Activated naive CD4-positive, alpha-beta T cell treated with anti-CD3 and anti-CD28 coated beads for 36 hours (primary cell): ENCODE measurements around the gene PHEX. TPM values are rescaled to one million over a fixed set of nuclear protein-coding genes. Genes with fewer than 3 reads are reported as not detected.
A peak's percentile ranks its signal among the peaks of the same experiment; 100 is the strongest.

Experiments
- CTCF ChIA-PET: fragments of 350-600 bp; sonication (Branson Sonifier 250); formaldehyde crosslinking; loops from one replicate; lab custom pipeline; 2021; ENCODE audit warnings: antibody characterized with exemption; lab: Charles Lee
- DNase-seq: peaks from one replicate; pipeline ENCODE4 v3.0.0-alpha.2; 2020
- H3K27ac Mint-ChIP-seq: one replicate; pipeline ENCODE4 v1.8.0; 2021; ENCODE audit warnings: mild to moderate bottlenecking, mixed read lengths
- H3K27me3 Mint-ChIP-seq: one replicate; pipeline ENCODE4 v1.8.0; 2021; ENCODE audit warnings: low read depth, mixed read lengths
- H3K36me3 Mint-ChIP-seq: one replicate; pipeline ENCODE4 v1.8.0; 2021; ENCODE audit warnings: low read depth, mixed read lengths
- H3K4me1 Mint-ChIP-seq: one replicate; pipeline ENCODE4 v1.8.0; 2021; ENCODE audit warnings: low read depth, mixed read lengths
- H3K4me3 Mint-ChIP-seq: one replicate; pipeline ENCODE4 v1.8.0; 2021; ENCODE audit warnings: mild to moderate bottlenecking, moderate library complexity, mixed read lengths
- H3K9me3 Mint-ChIP-seq: one replicate; pipeline ENCODE4 v1.8.0; 2021; ENCODE audit warnings: mixed read lengths
- intact Hi-C: fragments of 100-400 bp; cut with micrococcal nuclease; formaldehyde crosslinking; loops from one replicate; pipeline ENCODE4 v1.15.1; 2023
- total RNA-seq, 2 experiments: library from RNA; stranded (reverse); gene quantifications; one replicate each; pipeline ENCODE4 v1.2.3, GENCODE V29; 2021

Gene PHEX
- total RNA-seq, 2 experiments from 2014 or later: 0.31 to 0.64 TPM

GRCh38 chrX:22015139-22015750 lies 16.9 kb upstream of the PHEX start:
- intact Hi-C loops: no loop called here
- DNase-seq: no peak
- H3K4me1 Mint-ChIP-seq: no peaks in the 10 kb centered on the region
- no peak overlapping the region for H3K27ac Mint-ChIP-seq
- CTCF ChIA-PET: no interaction called here
- peaks cover under 1% of the 10 kb centered on the region for H3K36me3 Mint-ChIP-seq
- no peaks in the 10 kb centered on the region for H3K27me3 Mint-ChIP-seq
- H3K4me3 Mint-ChIP-seq: no peak overlapping the region
- H3K9me3 Mint-ChIP-seq: peaks cover 1% of the 10 kb centered on the region

- no peaks in the 10 kb centered on the region for H3K27me3 Mint-ChIP-seq
- H3K9me3 Mint-ChIP-seq: no peaks in the 10 kb centered on the region
- DNase-seq: no peak
- CTCF ChIA-PET: no interaction called here
- H3K4me3 Mint-ChIP-seq: no peak overlapping the region
- peaks cover 2% of the 10 kb centered on the region for H3K4me1 Mint-ChIP-seq
- no peak overlapping the region for H3K27ac Mint-ChIP-seq
- intact Hi-C loops: no loop called here
- no peaks in the 10 kb centered on the region for H3K36me3 Mint-ChIP-seq
Observed at GRCh38 chrX:22021751-22022324, 10.3 kb upstream of the PHEX start.

GRCh38 chrX:22024577-22024976 lies 7.5 kb upstream of the PHEX start:
- Mint-ChIP-seq H3K27ac (no peak overlapping the region), H3K4me3 (no peak overlapping the region), H3K36me3 (no peaks in the 10 kb centered on the region), H3K9me3 (peaks cover 2% of the 10 kb centered on the region), H3K27me3 (no peaks in the 10 kb centered on the region), H3K4me1 (peaks cover 14% of the 10 kb centered on the region)
- CTCF ChIA-PET: no interaction called here
- intact Hi-C loops: no loop called here
- no peak for DNase-seq

DNA sequence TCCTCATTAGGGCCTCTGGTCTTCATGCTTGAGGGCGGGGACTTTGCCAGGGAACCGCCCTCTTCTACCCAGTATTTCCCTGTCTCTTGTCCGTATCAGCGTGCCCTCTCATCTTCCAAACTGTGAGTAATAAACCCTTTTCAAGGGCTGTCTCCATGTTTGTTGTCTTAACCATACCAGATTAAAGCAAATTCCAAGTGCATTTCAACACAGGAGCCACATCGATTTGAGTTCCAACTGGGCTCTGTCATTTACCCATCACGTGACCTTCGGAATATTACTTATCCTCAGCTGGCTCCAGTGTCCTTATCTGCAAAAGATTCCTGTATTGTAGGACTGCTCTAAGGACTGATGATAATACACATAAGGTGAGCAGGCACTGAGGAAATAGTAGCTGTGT lies 6.4 kb upstream of the PHEX start:
- H3K27ac Mint-ChIP-seq: no peak overlapping the region
- no peak for DNase-seq
- no peak overlapping the region for H3K4me3 Mint-ChIP-seq
- H3K9me3 Mint-ChIP-seq: peaks cover 2% of the 10 kb centered on the region
- intact Hi-C loops: no loop called here
- H3K4me1 Mint-ChIP-seq: peaks cover 14% of the 10 kb centered on the region
- H3K36me3 Mint-ChIP-seq: no peaks in the 10 kb centered on the region
- H3K27me3 Mint-ChIP-seq: no peaks in the 10 kb centered on the region
- CTCF ChIA-PET: no interaction called here

DNA sequence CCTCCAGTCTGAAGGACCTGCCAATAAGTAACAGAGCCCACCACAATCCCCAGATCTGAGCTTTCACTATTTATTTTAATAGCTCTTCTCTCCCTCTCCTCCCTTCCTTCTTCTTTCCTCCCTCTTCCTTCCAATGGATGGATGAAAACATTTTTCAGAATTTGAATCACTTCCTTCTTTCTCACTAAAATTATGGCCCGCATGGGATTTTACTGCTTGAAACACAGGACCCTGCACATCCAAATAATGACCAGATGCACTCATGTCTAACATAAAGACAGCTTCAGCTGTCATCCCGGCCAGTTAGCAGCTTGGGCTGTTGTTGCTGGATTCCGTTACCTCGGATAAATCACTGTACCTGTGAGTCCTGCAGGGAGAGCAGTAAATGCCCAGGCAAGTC lies 5.4 kb upstream of the PHEX start:
- H3K9me3 Mint-ChIP-seq: peaks cover 2% of the 10 kb centered on the region
- DNase-seq: no peak
- H3K36me3 Mint-ChIP-seq: no peaks in the 10 kb centered on the region
- H3K27ac Mint-ChIP-seq: peak overlapping the region; percentile 35
- CTCF ChIA-PET: no interaction called here
- intact Hi-C loops: no loop called here
- H3K4me1 Mint-ChIP-seq: peaks cover 14% of the 10 kb centered on the region
- no peak overlapping the region for H3K4me3 Mint-ChIP-seq
- H3K27me3 Mint-ChIP-seq: no peaks in the 10 kb centered on the region

DNA sequence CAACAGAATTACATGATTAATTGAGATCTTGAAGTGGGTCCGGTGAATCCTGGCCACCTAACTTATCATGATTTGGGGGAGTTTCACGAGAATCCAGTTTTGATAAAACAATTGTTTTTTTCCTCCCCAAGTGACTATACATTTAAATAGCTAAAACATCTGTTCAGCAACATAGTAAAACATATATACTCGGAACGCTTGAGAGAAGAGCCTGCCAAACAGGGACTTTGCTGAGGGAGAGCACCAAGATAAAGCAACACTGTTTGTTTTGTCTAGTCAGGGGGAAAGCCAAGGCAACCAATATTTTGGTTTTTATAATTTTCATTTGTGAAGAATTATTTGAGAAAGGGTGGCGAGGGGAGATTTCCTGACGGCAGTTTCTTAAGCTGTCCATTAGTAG lies 381 bp downstream of the PHEX start:
- CTCF ChIA-PET: no interaction called here
- Mint-ChIP-seq H3K27ac (no peak overlapping the region), H3K36me3 (no peaks in the 10 kb centered on the region), H3K27me3 (no peaks in the 10 kb centered on the region), H3K4me3 (no peak overlapping the region), H3K9me3 (peaks cover 1% of the 10 kb centered on the region), H3K4me1 (peaks cover 17% of the 10 kb centered on the region)
- intact Hi-C loops: no loop called here
- no peak for DNase-seq

GRCh38 chrX:22033818-22034217 lies 1.7 kb downstream of the PHEX start:
- CTCF ChIA-PET: no interaction called here
- DNase-seq: no peak
- Mint-ChIP-seq H3K36me3 (no peaks in the 10 kb centered on the region), H3K27ac (no peak overlapping the region), H3K4me1 (peaks cover 10% of the 10 kb centered on the region), H3K4me3 (no peak overlapping the region), H3K9me3 (no peaks in the 10 kb centered on the region), H3K27me3 (no peaks in the 10 kb centered on the region)
- intact Hi-C loops: no loop called here

- CTCF ChIA-PET: interaction anchor here (1.2 kb wide), 1 partner anchor 50 kb away, joined by 4 read pairs; no protein-coding TSS in a partner anchor
- Mint-ChIP-seq H3K27me3 (no peaks in the 10 kb centered on the region), H3K9me3 (no peaks in the 10 kb centered on the region), H3K27ac (no peak overlapping the region), H3K36me3 (no peaks in the 10 kb centered on the region), H3K4me3 (no peak overlapping the region), H3K4me1 (peaks cover 12% of the 10 kb centered on the region)
- no peak for DNase-seq
- intact Hi-C loops: no loop called here
Observed at GRCh38 chrX:22035236-22035635, 3.1 kb downstream of the PHEX start.

DNA sequence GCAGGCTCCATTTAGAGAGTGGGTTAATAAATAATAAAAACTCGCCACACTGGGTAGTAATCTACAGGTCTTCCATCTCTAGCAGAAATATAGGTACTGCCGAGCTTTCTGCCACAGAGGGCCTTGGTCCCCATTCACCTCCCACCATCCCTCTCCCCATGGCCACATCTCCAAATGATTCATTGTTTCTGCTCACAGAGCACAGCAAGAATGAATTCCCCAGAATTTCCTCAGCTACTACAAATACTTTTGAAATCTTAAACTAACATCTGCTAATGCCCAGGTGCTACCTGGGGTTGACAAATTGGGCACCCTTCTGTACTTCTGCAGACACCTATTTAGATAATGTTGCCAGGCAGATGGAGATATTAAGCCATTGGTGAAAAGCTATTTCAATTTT lies 5.1 kb downstream of the PHEX start:
- H3K27ac Mint-ChIP-seq: no peak overlapping the region
- no peaks in the 10 kb centered on the region for H3K27me3 Mint-ChIP-seq
- no peaks in the 10 kb centered on the region for H3K9me3 Mint-ChIP-seq
- no peak for DNase-seq
- CTCF ChIA-PET: interaction anchor here (0.6 to 0.8 kb wide), 3 partner anchors 10 to 1819 kb away, joined by 3 to 7 read pairs (median 4); no protein-coding TSS in a partner anchor
- H3K4me3 Mint-ChIP-seq: no peak overlapping the region
- H3K4me1 Mint-ChIP-seq: peaks cover 13% of the 10 kb centered on the region
- no peaks in the 10 kb centered on the region for H3K36me3 Mint-ChIP-seq
- intact Hi-C loops: no loop called here

- no peaks in the 10 kb centered on the region for H3K9me3 Mint-ChIP-seq
- DNase-seq: no peak
- H3K27me3 Mint-ChIP-seq: no peaks in the 10 kb centered on the region
- H3K4me1 Mint-ChIP-seq: peaks cover 10% of the 10 kb centered on the region
- intact Hi-C loops: no loop called here
- no peak overlapping the region for H3K27ac Mint-ChIP-seq
- H3K36me3 Mint-ChIP-seq: no peaks in the 10 kb centered on the region
- no peak overlapping the region for H3K4me3 Mint-ChIP-seq
- CTCF ChIA-PET: interaction anchor here (0.7 kb wide), 1 partner anchor 1820 kb away, joined by 3 read pairs; no protein-coding TSS in a partner anchor
Observed at GRCh38 chrX:22037911-22038537, 5.9 kb downstream of the PHEX start.

GRCh38 chrX:22039541-22039940 lies 7.4 kb downstream of the PHEX start:
- Mint-ChIP-seq H3K4me1 (peaks cover 10% of the 10 kb centered on the region), H3K9me3 (no peaks in the 10 kb centered on the region), H3K27ac (no peak overlapping the region), H3K27me3 (no peaks in the 10 kb centered on the region), H3K4me3 (no peak overlapping the region), H3K36me3 (no peaks in the 10 kb centered on the region)
- intact Hi-C loops: no loop called here
- CTCF ChIA-PET: interaction anchor here (0.6 kb wide), 1 partner anchor 86 kb away, joined by 3 read pairs; no protein-coding TSS in a partner anchor
- no peak for DNase-seq

DNA sequence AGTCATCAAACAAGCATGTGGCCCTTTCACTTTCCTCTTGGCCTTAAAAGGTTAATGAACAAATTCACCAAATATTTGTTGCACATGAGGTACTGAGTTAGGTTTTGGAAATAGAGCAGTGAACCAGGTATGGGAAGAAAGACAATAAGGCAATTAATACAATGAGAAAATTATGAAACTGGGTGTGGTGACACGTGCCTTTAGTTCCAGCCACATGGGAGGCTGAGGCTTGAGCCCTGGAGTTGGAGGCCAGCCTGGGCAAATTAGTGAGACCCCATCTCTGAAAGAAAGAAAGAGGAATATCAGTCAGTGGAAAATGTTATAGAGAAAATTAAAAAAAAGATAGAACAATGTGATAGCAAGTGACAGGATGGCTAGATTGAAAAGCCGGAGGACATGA lies 8.1 kb downstream of the PHEX start:
- no peak for DNase-seq
- peaks cover 10% of the 10 kb centered on the region for H3K4me1 Mint-ChIP-seq
- no peak overlapping the region for H3K4me3 Mint-ChIP-seq
- intact Hi-C loops: no loop called here
- H3K36me3 Mint-ChIP-seq: no peaks in the 10 kb centered on the region
- H3K9me3 Mint-ChIP-seq: no peaks in the 10 kb centered on the region
- no peaks in the 10 kb centered on the region for H3K27me3 Mint-ChIP-seq
- CTCF ChIA-PET: no interaction called here
- H3K27ac Mint-ChIP-seq: no peak overlapping the region
